Thyroid gland (tissue), 4 donors: Measurements from ENCODE around the gene DCP2.

ENCODE experiments used
- CTCF ChIP-seq, 6 experiments: fragments of 200-600 bp in 3 of 6; fragments of 450-650 bp in 3 of 6; sonication (generic) in 3 of 6; IDR thresholded peaks; one replicate each; pipeline ENCODE4 v1.5.1; 2016 to 2019; ENCODE audit warnings: antibody characterized with exemption in 6 of 6, mild to moderate bottlenecking in 2 of 6, inconsistent platforms in 1 of 6, moderate library complexity in 1 of 6
- POLR2A ChIP-seq, 2 donors: fragments of 450-650 bp; IDR thresholded peaks; one replicate each; pipeline ENCODE4 v1.6.1; 2017; ENCODE audit warnings: antibody characterized with exemption in 2 of 2, mild to moderate bottlenecking in 2 of 2, moderate library complexity in 1 of 2

GRCh38 chr5:113057557-113057984 is 81.0 kb downstream of the DCP2 start:
- no peak for TF ChIP-seq CTCF (IDR thresholded peaks at IDR 0.05)
- TF ChIP-seq POLR2A (IDR thresholded peaks at IDR 0.05) = no peak
